Osteocyte (in vitro differentiated cells): ENCODE data around the gene RUSF1. TPM values are rescaled to one million over a fixed set of nuclear protein-coding genes. Genes with fewer than 3 reads are reported as not detected.

ENCODE experiments used
- DNase-seq: peaks from one replicate; pipeline ENCODE4 v3.0.0; 2021; ENCODE audit warnings: mixed read lengths; ENCODE audit not compliant: unreplicated experiment; ENCODE audit errors: extremely low spot score
- H3K27ac Mint-ChIP-seq: one replicate; pipeline ENCODE4 v1.8.0; 2021; ENCODE audit warnings: mild to moderate bottlenecking, mixed read lengths; ENCODE audit not compliant: unreplicated experiment
- H3K27me3 Mint-ChIP-seq: one replicate; pipeline ENCODE4 v1.8.0; 2021; ENCODE audit warnings: mixed read lengths; ENCODE audit not compliant: unreplicated experiment
- H3K36me3 Mint-ChIP-seq: one replicate; pipeline ENCODE4 v1.8.0; 2021; ENCODE audit warnings: mixed read lengths; ENCODE audit not compliant: unreplicated experiment
- H3K4me1 Mint-ChIP-seq: one replicate; pipeline ENCODE4 v1.8.0; 2021; ENCODE audit warnings: mixed read lengths; ENCODE audit not compliant: unreplicated experiment
- H3K4me3 Mint-ChIP-seq: one replicate; pipeline ENCODE4 v1.8.0; 2021; ENCODE audit warnings: mild to moderate bottlenecking, moderate library complexity, mixed read lengths; ENCODE audit not compliant: unreplicated experiment
- H3K9me3 Mint-ChIP-seq: one replicate; pipeline ENCODE4 v1.8.0; 2021; ENCODE audit warnings: mixed read lengths; ENCODE audit not compliant: unreplicated experiment
- CTCF ChIP-seq: fragments of 200-600 bp; sonication (generic); IDR thresholded peaks from 2 replicates; pipeline ENCODE4 v1.5.0; 2021; ENCODE audit warnings: antibody characterized with exemption, mild to moderate bottlenecking, moderate library complexity
- total RNA-seq: library from RNA; stranded (reverse); gene quantifications from 2 replicates; pipeline ENCODE4 v1.2.1, GENCODE V29; 2021

RUSF1 gene
- total RNA-seq, 1 donor from 2014 or later: 72.5 TPM

DNA sequence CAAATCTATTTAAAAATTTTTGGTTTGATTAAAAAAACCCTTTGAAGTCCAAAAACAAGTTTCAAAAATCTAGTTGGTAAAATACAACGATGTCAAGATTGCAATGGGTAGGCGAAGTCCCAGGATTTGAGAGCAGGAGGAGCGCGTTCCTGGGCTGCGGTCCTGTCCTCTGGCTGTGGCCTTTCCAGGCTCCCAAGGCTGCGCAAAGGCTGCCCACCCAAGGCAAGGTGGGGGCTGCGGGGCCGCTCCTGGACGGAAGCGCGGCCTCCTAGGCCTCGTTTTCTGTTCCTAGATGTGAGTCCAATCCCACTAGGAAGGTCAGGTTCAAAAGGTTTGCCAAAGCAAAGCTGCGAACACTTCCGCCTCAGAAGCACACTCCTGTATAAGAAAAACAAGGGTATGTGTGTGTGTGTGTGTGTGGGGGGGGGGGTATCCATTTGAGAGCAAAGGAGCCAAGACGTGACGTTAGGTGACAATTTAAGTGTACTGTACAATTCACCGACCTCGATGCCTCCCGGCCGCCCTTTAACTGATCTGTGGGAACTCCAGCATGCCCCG is 28.7 kb upstream of the RUSF1 start:
- no peaks in the 10 kb centered on the region for H3K36me3 Mint-ChIP-seq
- H3K27me3 Mint-ChIP-seq: peaks cover 10% of the 10 kb centered on the region
- H3K4me3 Mint-ChIP-seq: no peak overlapping the region
- no peaks in the 10 kb centered on the region for H3K4me1 Mint-ChIP-seq
- H3K27ac Mint-ChIP-seq: no peak overlapping the region
- DNase-seq: no peak
- H3K9me3 Mint-ChIP-seq: peaks cover under 1% of the 10 kb centered on the region
- no peak for TF ChIP-seq CTCF

- Mint-ChIP-seq H3K9me3 (no peaks in the 10 kb centered on the region), H3K4me1 (no peaks in the 10 kb centered on the region), H3K4me3 (no peak overlapping the region), H3K27ac (no peak overlapping the region), H3K27me3 (peaks cover 4% of the 10 kb centered on the region), H3K36me3 (no peaks in the 10 kb centered on the region)
- no peak for TF ChIP-seq CTCF
- DNase-seq: no peak
Measured at GRCh38 chr16:31535737-31536136, 27.5 kb upstream of the RUSF1 start.

GRCh38 chr16:31532896-31533295 is 24.7 kb upstream of the RUSF1 start:
- no peak for DNase-seq
- Mint-ChIP-seq H3K4me1 (peaks cover 5% of the 10 kb centered on the region), H3K27ac (no peak overlapping the region), H3K4me3 (no peak overlapping the region), H3K9me3 (no peaks in the 10 kb centered on the region), H3K27me3 (peaks cover 28% of the 10 kb centered on the region), H3K36me3 (no peaks in the 10 kb centered on the region)
- TF ChIP-seq CTCF: no peak

- Mint-ChIP-seq H3K27me3 (peaks cover 33% of the 10 kb centered on the region), H3K27ac (no peak overlapping the region), H3K4me3 (no peak overlapping the region), H3K4me1 (peaks cover 5% of the 10 kb centered on the region), H3K36me3 (no peaks in the 10 kb centered on the region), H3K9me3 (no peaks in the 10 kb centered on the region)
- no peak for DNase-seq
- TF ChIP-seq CTCF: no peak
Measured at GRCh38 chr16:31532120-31532519, 23.9 kb upstream of the RUSF1 start.

GRCh38 chr16:31531096-31531495 is 22.9 kb upstream of the RUSF1 start:
- no peak overlapping the region for H3K27ac Mint-ChIP-seq
- no peak overlapping the region for H3K4me3 Mint-ChIP-seq
- H3K4me1 Mint-ChIP-seq: peaks cover 5% of the 10 kb centered on the region
- H3K27me3 Mint-ChIP-seq: peaks cover 35% of the 10 kb centered on the region
- TF ChIP-seq CTCF: no peak
- no peak for DNase-seq
- H3K36me3 Mint-ChIP-seq: no peaks in the 10 kb centered on the region
- no peaks in the 10 kb centered on the region for H3K9me3 Mint-ChIP-seq
